ENCODE data around the gene ST8SIA6.

Gene ST8SIA6

GRCh38 chr10:17429490-17429889 is 24.9 kb downstream of the ST8SIA6 start:
- no peaks in the 10 kb centered on the region for H3K4me1 ChIP-seq
- no peak for DNase-seq (ENCODE audit: low spot score in 2 of 2)
- no peaks in the 10 kb centered on the region for H3K36me3 ChIP-seq (replicated peaks)
- in situ Hi-C loops (cut with MboI; ENCODE audit: low sequenced_read_pairs): loop anchor here (10.0 to 25.0 kb wide), 2 partner anchors 595 to 1542 kb away; no protein-coding TSS in a partner anchor
- H3K27me3 ChIP-seq (ENCODE audit: low read depth): peaks cover 3% of the 10 kb centered on the region; the same call in 1 of the 2 replicates
- H3K9me3 ChIP-seq: no peaks in the 10 kb centered on the region
- H3K4me3 ChIP-seq: no peak overlapping the region

GRCh38 chr10:17428351-17429097 is 25.9 kb downstream of the ST8SIA6 start:
- H3K27me3 ChIP-seq (ENCODE audit: low read depth): peaks cover 3% of the 10 kb centered on the region; the same call in 1 of the 2 replicates
- no peaks in the 10 kb centered on the region for H3K9me3 ChIP-seq
- H3K4me1 ChIP-seq: no peaks in the 10 kb centered on the region
- H3K4me3 ChIP-seq: no peak overlapping the region
- no peak for DNase-seq (ENCODE audit: low spot score in 2 of 2)
- in situ Hi-C loops (cut with MboI; ENCODE audit: low sequenced_read_pairs): loop anchor here (10.0 to 25.0 kb wide), 2 partner anchors 594 to 1541 kb away; no protein-coding TSS in a partner anchor
- H3K36me3 ChIP-seq (replicated peaks): no peaks in the 10 kb centered on the region

- in situ Hi-C loops (cut with MboI; ENCODE audit: low sequenced_read_pairs): loop anchor here (10.0 to 25.0 kb wide), 2 partner anchors 593 to 1541 kb away; no protein-coding TSS in a partner anchor
- no peak overlapping the region for H3K4me3 ChIP-seq
- H3K27me3 ChIP-seq (ENCODE audit: low read depth): peaks cover 3% of the 10 kb centered on the region; the same call in 1 of the 2 replicates
- no peaks in the 10 kb centered on the region for H3K36me3 ChIP-seq (replicated peaks)
- DNase-seq (ENCODE audit: low spot score in 2 of 2): no peak
- no peaks in the 10 kb centered on the region for H3K4me1 ChIP-seq
- H3K9me3 ChIP-seq: no peaks in the 10 kb centered on the region
Observed at GRCh38 chr10:17427666-17428350, 26.6 kb downstream of the ST8SIA6 start.

- Histone ChIP-seq H3K36me3 (replicated peaks) (no peaks in the 10 kb centered on the region), H3K4me3 (no peak overlapping the region), H3K4me1 (no peaks in the 10 kb centered on the region), H3K9me3 (no peaks in the 10 kb centered on the region), H3K27me3 (ENCODE audit: low read depth) (peaks cover 3% of the 10 kb centered on the region; the same call in 1 of the 2 replicates)
- DNase-seq (ENCODE audit: low spot score in 2 of 2): no peak
- in situ Hi-C loops (cut with MboI; ENCODE audit: low sequenced_read_pairs): loop anchor here (10.0 to 25.0 kb wide), 2 partner anchors 592 to 1540 kb away; no protein-coding TSS in a partner anchor
Observed at GRCh38 chr10:17427201-17427600, 27.2 kb downstream of the ST8SIA6 start.

DNA sequence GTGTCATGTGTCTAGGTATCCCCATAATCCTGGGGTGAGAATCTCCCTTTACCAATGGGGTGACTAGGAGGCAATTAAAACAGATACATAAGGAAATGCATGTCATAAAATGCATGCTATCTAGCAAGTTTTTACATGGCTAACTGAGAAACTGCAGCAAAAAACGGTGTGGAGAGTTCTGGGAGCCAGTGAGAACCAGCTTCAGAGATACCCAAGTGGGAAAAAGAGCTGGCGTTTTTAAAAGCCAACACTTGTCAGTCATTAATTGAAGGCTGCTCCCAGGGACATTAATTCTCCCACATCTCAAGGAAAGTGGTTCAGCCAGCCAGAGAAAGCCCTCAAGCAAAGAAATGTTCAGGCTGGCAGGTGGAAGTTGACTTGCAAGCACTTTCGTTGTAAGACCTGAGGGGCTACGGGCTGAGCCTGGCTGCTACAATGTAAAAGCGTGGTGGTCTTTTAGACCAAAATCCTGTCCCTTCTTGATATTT is 28.1 kb downstream of the ST8SIA6 start:
- Histone ChIP-seq H3K4me3 (no peak overlapping the region), H3K4me1 (no peaks in the 10 kb centered on the region), H3K36me3 (replicated peaks) (no peaks in the 10 kb centered on the region), H3K9me3 (no peaks in the 10 kb centered on the region), H3K27me3 (ENCODE audit: low read depth) (no peaks in the 10 kb centered on the region)
- in situ Hi-C loops (cut with MboI; ENCODE audit: low sequenced_read_pairs): loop anchor here (10.0 to 25.0 kb wide), 2 partner anchors 592 to 1539 kb away; no protein-coding TSS in a partner anchor
- DNase-seq (ENCODE audit: low spot score in 2 of 2): no peak

GRCh38 chr10:17425584-17426262 is 28.7 kb downstream of the ST8SIA6 start:
- in situ Hi-C loops (cut with MboI; ENCODE audit: low sequenced_read_pairs): loop anchor here (10.0 to 25.0 kb wide), 2 partner anchors 591 to 1538 kb away; no protein-coding TSS in a partner anchor
- H3K36me3 ChIP-seq (replicated peaks): no peaks in the 10 kb centered on the region
- H3K4me1 ChIP-seq: no peaks in the 10 kb centered on the region
- H3K9me3 ChIP-seq: no peaks in the 10 kb centered on the region
- no peaks in the 10 kb centered on the region for H3K27me3 ChIP-seq (ENCODE audit: low read depth)
- no peak overlapping the region for H3K4me3 ChIP-seq
- DNase-seq (ENCODE audit: low spot score in 2 of 2): no peak

GRCh38 chr10:17423632-17424186 is 30.7 kb downstream of the ST8SIA6 start:
- Histone ChIP-seq H3K4me1 (no peaks in the 10 kb centered on the region), H3K36me3 (replicated peaks) (no peaks in the 10 kb centered on the region), H3K27me3 (ENCODE audit: low read depth) (no peaks in the 10 kb centered on the region), H3K4me3 (no peak overlapping the region), H3K9me3 (no peaks in the 10 kb centered on the region)
- in situ Hi-C loops (cut with MboI; ENCODE audit: low sequenced_read_pairs): loop anchor here (10.0 kb wide), 1 partner anchor 589 kb away; no protein-coding TSS in a partner anchor
- no peak for DNase-seq (ENCODE audit: low spot score in 2 of 2)

GRCh38 chr10:17422931-17423330 is 31.5 kb downstream of the ST8SIA6 start:
- in situ Hi-C loops (cut with MboI; ENCODE audit: low sequenced_read_pairs): loop anchor here (10.0 kb wide), 1 partner anchor 588 kb away; no protein-coding TSS in a partner anchor
- Histone ChIP-seq H3K27me3 (ENCODE audit: low read depth) (no peaks in the 10 kb centered on the region), H3K36me3 (replicated peaks) (no peaks in the 10 kb centered on the region), H3K9me3 (no peaks in the 10 kb centered on the region), H3K4me1 (no peaks in the 10 kb centered on the region), H3K4me3 (no peak overlapping the region)
- no peak for DNase-seq (ENCODE audit: low spot score in 2 of 2)

- Histone ChIP-seq H3K9me3 (no peaks in the 10 kb centered on the region), H3K4me3 (no peak overlapping the region), H3K4me1 (no peaks in the 10 kb centered on the region), H3K36me3 (replicated peaks) (no peaks in the 10 kb centered on the region), H3K27me3 (ENCODE audit: low read depth) (no peaks in the 10 kb centered on the region)
- in situ Hi-C loops (cut with MboI; ENCODE audit: low sequenced_read_pairs): no loop called here
- DNase-seq (ENCODE audit: low spot score in 2 of 2): no peak
Observed at GRCh38 chr10:17418249-17418648, 36.1 kb downstream of the ST8SIA6 start.

DNA sequence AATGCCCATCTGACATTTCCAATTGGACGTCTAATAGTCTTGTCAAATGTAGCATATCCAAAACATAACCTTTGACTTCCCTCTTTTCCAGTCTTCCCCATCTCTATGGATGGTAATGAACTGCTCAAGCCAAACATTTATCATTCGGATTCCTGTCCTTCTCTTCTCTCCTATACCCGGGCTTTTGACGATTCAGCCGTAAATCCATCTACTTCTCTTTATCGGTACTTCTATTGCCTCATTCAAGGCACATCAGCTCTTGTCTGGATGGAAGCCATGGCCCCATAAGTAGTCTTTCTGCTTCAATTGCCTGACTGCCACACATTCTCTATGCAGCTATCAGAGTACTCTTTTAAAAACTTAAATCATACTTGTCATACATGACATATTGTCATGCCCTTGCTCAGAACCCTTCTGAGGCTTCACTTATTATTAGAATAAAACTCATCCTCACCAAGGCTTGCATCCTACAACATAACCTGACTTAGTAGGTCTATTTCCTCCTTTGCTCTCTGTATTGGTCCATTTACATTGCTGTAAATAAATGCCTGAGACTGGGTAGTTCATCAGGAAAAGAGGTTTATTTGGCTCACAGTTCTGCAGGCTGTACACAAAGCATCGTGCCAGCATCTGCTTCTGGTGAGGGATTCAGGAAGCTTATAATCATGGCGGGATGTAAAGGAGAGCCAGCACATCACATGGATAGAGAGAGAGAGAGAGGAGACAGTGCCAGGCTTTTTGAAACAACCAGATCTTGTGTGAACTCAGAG is 37.8 kb downstream of the ST8SIA6 start:
- no peaks in the 10 kb centered on the region for H3K27me3 ChIP-seq (ENCODE audit: low read depth)
- H3K4me1 ChIP-seq: no peaks in the 10 kb centered on the region
- no peaks in the 10 kb centered on the region for H3K9me3 ChIP-seq
- in situ Hi-C loops (cut with MboI; ENCODE audit: low sequenced_read_pairs): no loop called here
- no peak overlapping the region for H3K4me3 ChIP-seq
- DNase-seq (ENCODE audit: low spot score in 2 of 2): no peak
- H3K36me3 ChIP-seq (replicated peaks): no peaks in the 10 kb centered on the region

DNA sequence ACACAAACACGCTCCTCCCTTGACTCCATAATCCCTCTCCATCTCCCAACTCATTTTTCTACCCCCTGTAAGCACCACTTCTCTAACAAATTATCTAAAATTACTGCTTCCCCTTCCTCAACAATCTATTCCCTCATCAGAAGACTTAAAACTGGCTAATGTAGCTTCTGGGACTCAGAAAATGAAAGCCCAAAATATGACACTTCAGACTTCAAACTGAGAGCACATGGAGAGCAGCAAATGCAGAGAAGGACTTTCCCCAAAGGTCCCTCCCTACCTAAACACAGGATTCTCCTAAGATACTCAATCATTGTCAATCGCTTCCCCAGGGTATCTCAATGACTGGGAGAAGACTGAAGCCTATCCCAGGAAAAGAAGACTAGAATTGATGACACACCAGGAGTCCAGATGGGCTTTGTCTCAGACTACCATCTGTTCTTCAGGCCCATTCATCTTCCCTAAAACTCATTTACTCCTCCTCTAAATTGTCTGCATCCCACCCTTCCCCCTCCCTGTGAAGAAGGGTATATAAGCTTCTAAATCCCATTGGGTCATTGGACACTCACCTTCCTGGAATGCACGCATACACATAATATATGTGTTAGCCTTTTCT is 39.2 kb downstream of the ST8SIA6 start:
- in situ Hi-C loops (cut with MboI; ENCODE audit: low sequenced_read_pairs): no loop called here
- no peaks in the 10 kb centered on the region for H3K4me1 ChIP-seq
- H3K27me3 ChIP-seq (ENCODE audit: low read depth): no peaks in the 10 kb centered on the region
- no peak for DNase-seq (ENCODE audit: low spot score in 2 of 2)
- H3K36me3 ChIP-seq (replicated peaks): no peaks in the 10 kb centered on the region
- no peaks in the 10 kb centered on the region for H3K9me3 ChIP-seq
- H3K4me3 ChIP-seq: no peak overlapping the region

DNA sequence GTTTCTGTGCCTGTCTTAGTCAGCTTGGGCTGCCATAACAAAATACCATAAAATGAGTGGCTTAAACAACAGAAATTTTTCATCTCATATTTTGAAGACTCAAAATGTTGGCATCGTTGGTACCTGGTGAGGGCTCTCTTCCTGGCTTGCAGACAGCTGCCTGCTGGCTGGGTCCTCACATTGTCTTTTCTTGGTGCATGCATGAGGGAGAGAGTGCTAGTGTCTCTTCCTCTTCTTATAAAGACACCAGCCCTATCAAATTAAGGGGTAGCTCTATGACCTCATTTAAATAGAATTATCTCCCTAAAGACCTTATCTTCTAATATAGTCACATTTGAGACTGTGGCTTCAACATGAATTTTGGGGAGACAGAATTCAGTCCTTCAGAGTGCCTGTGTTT is 39.9 kb downstream of the ST8SIA6 start:
- DNase-seq (ENCODE audit: low spot score in 2 of 2): no peak
- no peaks in the 10 kb centered on the region for H3K27me3 ChIP-seq (ENCODE audit: low read depth)
- H3K9me3 ChIP-seq: no peaks in the 10 kb centered on the region
- H3K36me3 ChIP-seq (replicated peaks): no peaks in the 10 kb centered on the region
- in situ Hi-C loops (cut with MboI; ENCODE audit: low sequenced_read_pairs): no loop called here
- no peaks in the 10 kb centered on the region for H3K4me1 ChIP-seq
- H3K4me3 ChIP-seq: no peak overlapping the region

Data from HAP-1 (cell line).